ENCODE data around the gene AKAP9. TPM values are rescaled to one million over a fixed set of nuclear protein-coding genes. Genes with fewer than 3 reads are reported as not detected.
"Not testable (repeated sequence)": the region's sequence is repeated elsewhere in the genome, so short reads cannot be mapped to it uniquely, and the experiment has no call there.

Gene AKAP9
- total RNA-seq (10 to 100 TPM; 89.2 to 90.3 TPM), polyA plus RNA-seq (10 to 100 TPM; 11.1 to 40.8 (median 20.4) TPM), total RNA-seq (168 to 374 (median 277) reads per million in 6 experiments)

DNA sequence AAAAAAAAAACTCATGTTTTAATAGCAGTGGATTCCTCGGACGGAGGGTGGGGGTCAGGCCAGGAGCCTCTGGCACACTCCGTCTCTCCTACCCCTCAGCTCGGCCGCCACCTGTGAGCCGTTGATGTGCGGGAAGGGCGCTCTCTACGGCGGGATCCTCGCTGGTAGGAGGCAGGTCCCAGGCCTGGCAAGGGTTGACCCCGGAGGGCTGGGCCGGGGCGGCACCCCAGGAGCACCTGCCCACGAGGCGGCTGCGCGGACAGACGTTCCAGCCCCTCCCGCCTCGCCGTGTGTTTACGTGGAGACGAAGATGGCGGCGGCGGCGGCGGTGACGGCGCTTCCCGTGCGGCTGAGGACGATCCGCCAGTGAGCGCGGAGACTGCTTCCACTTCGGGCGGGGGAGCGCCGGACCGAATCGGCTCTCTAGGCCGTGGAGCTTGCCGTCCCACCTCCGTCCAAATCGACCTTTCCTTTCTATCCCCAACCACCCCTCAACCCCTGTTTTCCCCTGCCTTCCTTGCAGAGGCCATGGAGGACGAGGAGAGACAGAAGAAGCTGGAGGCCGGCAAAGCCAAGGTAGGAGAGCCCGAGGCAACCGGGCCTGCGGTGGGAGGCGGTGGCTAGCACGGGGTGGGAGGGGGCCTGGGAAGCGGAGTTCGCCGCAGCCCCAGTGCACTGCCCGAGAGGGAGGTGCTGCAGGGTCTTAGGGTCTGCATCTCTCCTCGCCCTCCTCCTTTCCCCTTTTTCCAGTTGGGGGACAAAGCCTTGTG is at the start of gene AKAP9:
AKAP9 (plus strand) TSS at position 291 of the 770 bp plus-strand sequence; CDS start at position 529, 238 bp downstream.
- peak; percentile 87 to 89 for ATAC-seq
- POLR2A ChIA-PET, result interaction anchor here (0.6 to 3.1 kb wide), 11 partner anchors 9 to 588 kb away, joined by 3 to 23 read pairs (median 5); partner anchors contain the start of genes ANKIB1, CYP51A1, GATAD1 and KRIT1
- peak; percentile 77 to 92 (median 87) for DNase-seq
- Mint-ChIP-seq H3K27me3 (no peaks in the 10 kb centered on the region), H3K4me1 (peaks cover 16 to 54% (median 44%) of the 10 kb centered on the region in 4 donors), H3K9me3 (no peaks in the 10 kb centered on the region), H3K36me3 (no peaks in the 10 kb centered on the region), H3K27ac (peak within 1 kb of the TSS; percentile 90 to 100 (median 98)), H3K4me3 (peak within 1 kb of the TSS; percentile 91 to 100 (median 96))

DNA sequence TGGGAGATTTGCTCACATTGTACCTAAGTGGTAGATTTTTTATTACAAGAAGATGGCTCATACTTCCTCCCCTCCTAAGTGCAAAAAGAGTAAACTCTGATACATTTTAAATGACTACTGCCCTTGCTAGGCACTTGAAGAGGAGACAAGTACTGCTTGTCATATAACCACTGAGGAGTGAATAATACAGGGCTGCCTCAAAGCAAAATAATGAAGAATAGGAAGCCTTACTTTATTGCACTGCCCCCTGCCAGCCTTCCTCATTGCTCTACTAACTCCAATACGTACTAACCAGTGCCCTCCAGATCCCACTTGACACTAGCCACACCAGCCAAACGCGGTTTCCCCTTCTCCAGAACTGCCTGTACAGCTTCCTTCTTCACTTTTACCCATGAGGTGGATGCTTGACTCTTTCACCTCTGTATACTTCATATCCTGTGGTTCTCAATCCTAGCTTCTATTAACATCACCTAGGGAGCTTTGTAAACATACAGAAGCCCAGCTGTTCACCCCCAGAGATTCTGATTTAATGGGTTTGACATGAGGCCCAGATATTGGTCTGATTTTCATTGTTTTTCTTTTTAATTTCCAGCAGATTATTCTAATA is 48.5 kb upstream of the AKAP9 start:
- no peaks in the 10 kb centered on the region for H3K36me3 Mint-ChIP-seq
- POLR2A ChIA-PET, result no interaction called here
- H3K27me3 Mint-ChIP-seq, result peaks cover 0 to 15% (median 7%) of the 10 kb centered on the region in 5 donors
- H3K4me1 Mint-ChIP-seq, result peaks cover 0 to under 1% (median 0%) of the 10 kb centered on the region in 4 donors
- no peak overlapping the region for H3K4me3 Mint-ChIP-seq
- ATAC-seq (no peak), DNase-seq (no peak)
- no peak overlapping the region for H3K27ac Mint-ChIP-seq
- peaks cover 0 to under 1% (median 0%) of the 10 kb centered on the region in 9 donors for H3K9me3 Mint-ChIP-seq

DNA sequence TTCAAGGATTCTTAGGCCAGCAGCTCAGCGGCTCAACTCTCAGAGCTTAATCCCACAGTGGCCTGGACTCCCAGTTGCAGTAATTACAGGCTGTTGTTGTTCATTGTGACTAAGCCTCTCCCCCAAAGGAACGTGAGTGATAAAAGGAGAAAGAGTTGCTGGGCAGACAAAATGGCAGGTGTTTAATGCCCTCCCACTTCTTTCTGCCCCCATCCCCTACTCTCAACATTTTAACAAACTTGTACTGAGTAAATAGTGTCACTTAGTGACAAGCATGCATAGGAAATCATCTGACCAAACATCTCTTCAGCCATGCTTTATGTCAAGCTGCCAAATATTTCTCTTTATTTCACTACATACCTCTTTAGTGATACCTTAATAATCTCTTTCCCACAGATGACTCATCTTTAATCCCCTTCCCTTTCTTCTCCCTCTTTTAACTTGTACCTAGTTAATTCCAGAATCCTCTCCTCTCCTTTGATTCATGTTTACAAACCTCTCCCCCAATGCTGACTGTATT is 47.8 kb upstream of the AKAP9 start:
- DNase-seq, result no peak
- no peaks in the 10 kb centered on the region for H3K36me3 Mint-ChIP-seq

DNA sequence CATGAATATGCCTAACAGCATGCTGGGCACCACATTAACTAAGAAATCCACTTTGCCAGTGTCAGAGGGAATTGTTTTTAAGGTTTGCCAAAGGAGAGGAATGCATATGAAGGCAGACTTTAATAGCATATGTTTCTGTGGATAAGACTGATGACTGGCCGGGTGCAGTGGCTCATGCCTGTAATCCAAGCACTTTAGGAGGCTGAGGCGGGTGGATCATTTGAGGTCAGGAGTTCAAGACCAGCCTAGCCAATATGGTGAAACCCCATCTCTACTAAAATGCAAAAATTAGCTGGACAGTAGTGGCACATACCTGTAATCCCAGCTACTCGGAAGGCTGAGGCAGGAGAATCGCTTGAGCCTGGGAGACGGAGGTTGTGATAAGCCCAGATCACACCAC is 47.0 kb upstream of the AKAP9 start:
- H3K36me3 Mint-ChIP-seq, ATAC-seq, H3K27ac Mint-ChIP-seq, H3K9me3 Mint-ChIP-seq, DNase-seq, POLR2A ChIA-PET, H3K4me1 Mint-ChIP-seq, H3K4me3 Mint-ChIP-seq: not testable (repeated sequence)
- peaks cover 0 to 17% (median 7%) of the 10 kb centered on the region in 5 donors for H3K27me3 Mint-ChIP-seq

More for the DNA sequence above, 47.8 kb upstream of the AKAP9 start:
- no peak for ATAC-seq
- Mint-ChIP-seq H3K27ac (no peak overlapping the region), H3K27me3 (peaks cover 0 to 15% (median 7%) of the 10 kb centered on the region in 5 donors), H3K9me3 (no peaks in the 10 kb centered on the region), H3K4me1 (no peaks in the 10 kb centered on the region), H3K4me3 (no peak overlapping the region)
- POLR2A ChIA-PET, result no interaction called here

DNA sequence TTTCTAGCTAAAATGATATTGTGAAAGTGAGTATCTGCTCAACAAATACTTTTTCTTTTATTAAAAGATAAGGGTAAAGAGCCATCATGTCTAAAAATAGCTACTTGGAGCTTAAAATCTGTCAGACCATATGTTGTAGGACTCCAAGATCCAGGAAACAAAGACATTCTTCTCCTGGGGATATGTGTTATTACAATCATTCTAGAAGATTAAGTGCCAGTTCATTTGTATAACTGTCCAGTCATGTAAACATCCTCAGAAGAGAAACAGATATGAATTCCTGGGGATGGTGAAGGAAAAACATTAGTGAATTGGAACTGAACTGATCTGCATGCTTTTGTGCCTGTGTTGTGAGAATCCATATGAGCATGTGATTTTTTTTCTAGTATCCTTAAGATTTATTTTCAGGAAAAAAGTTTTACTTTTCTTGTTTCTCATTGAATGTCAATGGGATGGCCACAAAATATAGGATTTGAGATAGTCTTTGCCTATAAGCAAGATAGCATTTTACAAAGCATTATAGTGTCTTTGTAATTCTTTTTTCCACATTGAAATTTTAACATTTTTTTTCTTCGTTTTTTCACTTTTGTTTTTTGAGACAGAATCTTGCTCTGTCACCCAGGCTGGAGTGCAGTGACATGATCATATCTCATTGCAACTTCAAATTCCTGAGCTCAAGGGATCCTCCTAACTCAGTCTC is 45.7 kb upstream of the AKAP9 start:
- no peak overlapping the region for H3K27ac Mint-ChIP-seq
- ATAC-seq (no peak), DNase-seq (no peak)
- H3K27me3 Mint-ChIP-seq, result peaks cover 0 to 17% (median 7%) of the 10 kb centered on the region in 5 donors
- no peaks in the 10 kb centered on the region for H3K9me3 Mint-ChIP-seq
- H3K4me3 Mint-ChIP-seq, result no peak overlapping the region
- POLR2A ChIA-PET, result no interaction called here
- H3K4me1 Mint-ChIP-seq, result no peaks in the 10 kb centered on the region
- no peaks in the 10 kb centered on the region for H3K36me3 Mint-ChIP-seq

DNA sequence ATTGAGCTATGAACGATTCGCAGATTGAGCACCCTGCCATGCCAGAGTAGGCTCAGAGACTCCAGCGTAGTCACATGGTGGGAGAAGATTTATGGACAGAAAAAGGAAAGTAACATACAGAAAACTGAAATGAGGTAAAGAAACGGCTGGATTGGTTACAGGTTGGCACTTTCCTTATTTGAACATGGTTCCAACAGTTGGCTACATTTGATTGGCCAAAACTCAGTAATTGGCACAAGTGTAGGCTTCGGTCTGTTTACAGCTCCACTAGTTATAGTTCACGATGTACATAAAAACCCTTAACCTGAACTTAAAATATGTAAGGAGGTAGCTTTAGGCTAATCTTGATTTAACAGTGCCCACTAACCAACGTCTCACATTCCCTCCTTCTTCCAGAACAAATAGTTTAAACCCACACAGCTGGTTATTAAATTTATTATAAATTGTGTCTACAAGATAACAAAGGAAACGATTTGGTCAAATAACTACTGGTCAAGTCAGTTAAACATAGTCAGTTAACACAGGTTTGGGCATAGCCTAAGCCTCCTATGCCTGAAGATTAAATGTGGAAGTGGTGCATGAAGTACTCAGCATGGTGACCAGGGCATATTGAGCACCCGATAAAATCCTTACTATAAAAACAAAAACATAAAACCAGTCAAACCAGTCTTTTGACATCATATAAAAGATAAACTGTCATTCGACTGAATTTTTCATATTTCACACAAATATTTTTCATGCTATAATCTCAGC is 42.2 kb upstream of the AKAP9 start:
- Mint-ChIP-seq H3K36me3 (no peaks in the 10 kb centered on the region), H3K4me1 (no peaks in the 10 kb centered on the region), H3K4me3 (no peak overlapping the region), H3K27ac (no peak overlapping the region), H3K9me3 (no peaks in the 10 kb centered on the region), H3K27me3 (peaks cover 0 to 19% (median 5%) of the 10 kb centered on the region in 5 donors)
- DNase-seq, result no peak
- POLR2A ChIA-PET, result no interaction called here
- ATAC-seq, result no peak

DNA sequence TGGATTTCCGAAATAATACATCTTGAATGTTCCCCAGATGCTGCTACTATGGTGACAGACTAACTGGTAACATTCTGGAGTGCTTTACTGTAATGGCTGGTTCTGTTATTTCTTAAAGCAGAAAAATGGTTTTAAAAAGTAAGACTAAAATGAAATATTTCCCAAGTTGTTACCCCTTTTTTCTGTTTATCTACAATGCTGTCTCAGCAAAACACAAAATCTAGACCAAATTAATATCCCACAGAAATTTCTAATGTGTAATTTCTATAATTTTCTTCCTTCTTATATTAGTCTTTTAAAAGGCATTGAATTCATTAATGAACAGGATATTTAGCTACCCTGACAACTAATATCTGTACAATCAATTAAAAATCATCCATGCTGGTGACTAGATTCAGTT is 41.1 kb upstream of the AKAP9 start:
- Mint-ChIP-seq H3K27me3 (peaks cover 0 to 19% (median 2%) of the 10 kb centered on the region in 5 donors), H3K9me3 (no peaks in the 10 kb centered on the region), H3K36me3 (no peaks in the 10 kb centered on the region), H3K4me1 (no peaks in the 10 kb centered on the region), H3K4me3 (no peak overlapping the region), H3K27ac (no peak overlapping the region)
- POLR2A ChIA-PET, result no interaction called here
- ATAC-seq (no peak), DNase-seq (no peak)

DNA sequence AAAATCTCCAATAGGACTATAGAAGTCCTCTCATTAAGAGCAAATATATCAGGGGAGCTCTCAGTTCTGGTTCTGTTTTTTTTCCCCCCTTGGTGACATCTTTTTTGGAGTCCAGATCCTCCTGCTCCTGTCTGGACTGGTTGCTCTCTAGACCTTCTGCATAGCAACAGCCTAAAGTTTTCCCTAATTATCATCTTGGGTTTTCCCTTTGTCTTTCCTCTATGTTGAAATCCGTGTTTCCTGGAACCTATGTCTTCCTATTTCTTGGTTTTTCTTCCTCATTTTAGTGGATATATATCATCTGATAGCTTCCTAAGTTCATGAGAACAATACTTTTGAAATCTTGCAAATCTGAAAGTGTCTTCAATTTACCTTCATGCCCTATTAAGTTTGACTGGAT is 30.5 kb upstream of the AKAP9 start:
- ATAC-seq (no peak), DNase-seq (no peak)
- Mint-ChIP-seq H3K4me1 (no peaks in the 10 kb centered on the region), H3K27me3 (peaks cover 0 to 15% (median 8%) of the 10 kb centered on the region in 5 donors), H3K9me3 (peaks cover 0 to 13% (median 4%) of the 10 kb centered on the region in 9 donors), H3K27ac (no peak overlapping the region), H3K36me3 (peaks cover 0 to 3% (median 0%) of the 10 kb centered on the region in 3 donors), H3K4me3 (no peak overlapping the region)
- POLR2A ChIA-PET, result no interaction called here

DNA sequence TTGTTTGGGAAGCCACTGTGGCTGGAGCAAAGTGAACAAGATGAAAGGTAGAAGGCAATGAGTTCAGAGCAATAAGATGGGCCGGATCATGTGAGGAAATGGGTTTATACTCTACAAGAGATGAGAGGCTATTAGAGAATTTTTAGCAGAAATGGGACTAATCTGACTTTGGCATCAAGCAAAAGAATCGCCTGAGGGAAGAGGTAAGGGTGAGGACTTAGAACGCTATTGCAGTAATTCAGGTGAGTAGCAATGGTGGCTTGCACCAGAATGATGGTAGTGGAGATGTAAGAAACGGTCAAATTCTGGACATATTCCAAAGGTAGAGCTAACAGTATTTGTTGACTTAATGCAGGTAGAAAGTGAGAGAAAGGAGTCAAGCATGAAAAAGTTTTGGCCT is 29.5 kb upstream of the AKAP9 start:
- no peak overlapping the region for H3K27ac Mint-ChIP-seq
- peaks cover 0 to 3% (median 0%) of the 10 kb centered on the region in 3 donors for H3K36me3 Mint-ChIP-seq
- POLR2A ChIA-PET, result no interaction called here
- peaks cover 0 to 15% (median 8%) of the 10 kb centered on the region in 5 donors for H3K27me3 Mint-ChIP-seq
- DNase-seq, result no peak
- H3K4me1 Mint-ChIP-seq, result no peaks in the 10 kb centered on the region
- no peak for ATAC-seq
- no peak overlapping the region for H3K4me3 Mint-ChIP-seq
- peaks cover 0 to 13% (median 4%) of the 10 kb centered on the region in 9 donors for H3K9me3 Mint-ChIP-seq

DNA sequence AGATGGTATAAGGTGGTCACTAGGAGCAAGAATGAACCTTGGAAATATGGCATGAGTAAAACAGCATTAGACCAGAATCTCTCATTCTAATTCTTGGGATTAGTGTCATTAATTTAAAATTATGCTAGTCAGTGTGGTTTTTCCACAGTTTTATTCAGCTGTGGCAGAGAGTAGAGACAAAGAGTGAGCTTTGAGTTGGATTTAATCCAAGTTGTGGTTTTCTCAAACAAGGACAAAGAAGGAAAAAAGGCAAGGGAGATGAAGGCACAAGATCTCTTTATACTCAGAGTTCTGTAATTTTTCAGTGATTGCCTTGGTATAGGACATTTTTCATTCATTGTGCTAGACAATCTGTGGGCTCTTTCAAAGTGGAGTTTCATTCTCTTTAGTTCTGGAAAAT is 28.2 kb upstream of the AKAP9 start:
- Mint-ChIP-seq H3K27me3 (peaks cover 0 to 12% (median 5%) of the 10 kb centered on the region in 5 donors), H3K36me3 (peaks cover 0 to 2% (median 0%) of the 10 kb centered on the region in 3 donors), H3K27ac (no peak overlapping the region), H3K4me3 (no peak overlapping the region), H3K9me3 (peaks cover 0 to 9% (median 2%) of the 10 kb centered on the region in 9 donors), H3K4me1 (no peaks in the 10 kb centered on the region)
- POLR2A ChIA-PET, result interaction anchor here (1.4 kb wide), 1 partner anchor 28 kb away, joined by 6 read pairs; the partner anchor contains the start of gene AKAP9
- DNase-seq, result no peak
- ATAC-seq, result no peak

DNA sequence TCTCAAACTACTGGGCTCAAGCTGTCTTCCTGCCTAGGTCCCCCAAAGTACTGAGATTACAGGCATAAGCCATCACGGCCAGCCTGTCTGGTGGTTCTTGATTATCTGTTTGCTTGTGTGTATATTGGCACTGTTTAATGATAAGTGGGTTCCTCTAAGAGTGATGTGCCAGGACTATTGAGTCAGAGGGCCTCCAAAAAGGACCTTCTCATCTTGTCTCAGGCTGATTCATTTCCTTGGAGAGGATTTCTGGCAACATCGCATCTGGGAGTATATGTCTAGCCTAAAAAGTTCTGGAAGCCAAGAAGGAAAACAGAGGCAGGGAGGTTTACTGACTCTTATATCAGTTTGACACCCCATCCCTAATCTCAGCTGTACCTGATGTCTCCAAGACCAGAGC is 27.1 kb upstream of the AKAP9 start:
- ATAC-seq, result no peak
- Mint-ChIP-seq H3K9me3 (peaks cover 0 to 5% (median 0%) of the 10 kb centered on the region in 9 donors), H3K36me3 (peaks cover 0 to 2% (median 0%) of the 10 kb centered on the region in 3 donors), H3K27ac (peak overlapping the region in 1 of 10 donors; percentile 7), H3K4me1 (no peaks in the 10 kb centered on the region), H3K27me3 (peaks cover 0 to 8% (median 6%) of the 10 kb centered on the region in 5 donors), H3K4me3 (no peak overlapping the region)
- POLR2A ChIA-PET, result interaction anchor here (1.4 kb wide), 1 partner anchor 27 kb away, joined by 6 read pairs; the partner anchor contains the start of gene AKAP9
- DNase-seq, result no peak

All from naive thymus-derived CD8-positive, alpha-beta T cell (primary cell).